WTC11 (cell line): ENCODE results near the gene PAOX. TPM values are rescaled to one million over a fixed set of nuclear protein-coding genes. Genes with fewer than 3 reads are reported as not detected.

ENCODE experiments used
- ATAC-seq: fragments of 200-7000 bp; cut with Tn5 transposase; 2 replicates; pipeline ENCODE4 v1.10.0; 2021; ENCODE audit warnings: mild to moderate bottlenecking, moderate library complexity
- CTCF ChIA-PET: fragments of 300-600 bp; sonication (Branson Sonifier 250); formaldehyde crosslinking; loops from one replicate; lab custom pipeline; 2021; ENCODE audit warnings: antibody characterized with exemption; lab: Charles Lee
- POLR2A ChIA-PET: fragments of 350-600 bp; sonication (Branson Sonifier 250); formaldehyde crosslinking; loops from one replicate; lab custom pipeline; 2021; ENCODE audit warnings: antibody characterized with exemption; lab: Charles Lee
- DNase-seq: peaks from one replicate; pipeline ENCODE4 v3.0.0; 2021; ENCODE audit warnings: low spot score
- H3K27ac Mint-ChIP-seq: 2 replicates; pipeline ENCODE4 v1.8.0; 2021; ENCODE audit warnings: mixed read lengths
- H3K27me3 Mint-ChIP-seq: 2 replicates; pipeline ENCODE4 v1.8.0; 2021; ENCODE audit warnings: low read depth, mild to moderate bottlenecking, moderate library complexity, mixed read lengths
- H3K36me3 Mint-ChIP-seq: 2 replicates; pipeline ENCODE4 v1.8.0; 2021; ENCODE audit warnings: mixed read lengths
- H3K4me1 Mint-ChIP-seq: 2 replicates; pipeline ENCODE4 v1.8.0; 2022; ENCODE audit warnings: mixed read lengths
- H3K4me3 Mint-ChIP-seq: 2 replicates; pipeline ENCODE4 v1.8.0; 2021; ENCODE audit warnings: mild to moderate bottlenecking, moderate library complexity, mixed read lengths
- H3K9me3 Mint-ChIP-seq: 2 replicates; pipeline ENCODE4 v1.8.0; 2021; ENCODE audit warnings: mixed read lengths
- ATF1 ChIP-seq: sonication (generic); formaldehyde crosslinking; IDR thresholded peaks from 2 replicates; pipeline ENCODE4 v1.8.1; 2023; ENCODE audit warnings: mild to moderate bottlenecking, moderate library complexity, missing genetic modification reagents
- CBFB ChIP-seq: sonication (generic); formaldehyde crosslinking; IDR thresholded peaks from 2 replicates; pipeline ENCODE4 v1.8.1; 2022; ENCODE audit warnings: mild to moderate bottlenecking, low read depth, missing genetic modification reagents
- CREM ChIP-seq: sonication (generic); formaldehyde crosslinking; IDR thresholded peaks from 2 replicates; pipeline ENCODE4 v1.8.1; 2022; ENCODE audit warnings: mild to moderate bottlenecking, missing genetic modification reagents, moderate library complexity
- EMX1 ChIP-seq: fragments of 250-450 bp; sonication (Bioruptor Pico); IDR thresholded peaks from 2 replicates; pipeline ENCODE4 v1.8.0; 2021; ENCODE audit warnings: mild to moderate bottlenecking
- FOXP1 ChIP-seq: sonication (generic); formaldehyde crosslinking; IDR thresholded peaks from 2 replicates; pipeline ENCODE4 v1.8.0; 2022; ENCODE audit warnings: missing genetic modification reagents, mild to moderate bottlenecking, moderate library complexity, borderline replicate concordance
- GRHL2 ChIP-seq: fragments of 250-450 bp; sonication (Bioruptor Pico); IDR thresholded peaks from 2 replicates; pipeline ENCODE4 v1.8.0; 2022; ENCODE audit warnings: mild to moderate bottlenecking, moderate library complexity; ENCODE audit not compliant: insufficient replicate concordance, severe bottlenecking
- GTF2I ChIP-seq: fragments of 250-450 bp; sonication (Bioruptor Pico); conservative IDR thresholded peaks from 2 replicates; pipeline ENCODE4 v1.4.0; 2021; ENCODE audit warnings: mild to moderate bottlenecking
- JUN ChIP-seq: sonication (generic); formaldehyde crosslinking; IDR thresholded peaks from 2 replicates; pipeline ENCODE4 v1.8.0; 2023; ENCODE audit warnings: mild to moderate bottlenecking, missing genetic modification reagents
- MXD4 ChIP-seq: fragments of 250-450 bp; sonication (Bioruptor Pico); IDR thresholded peaks from 2 replicates; pipeline ENCODE4 v1.8.0; 2021; ENCODE audit warnings: mild to moderate bottlenecking, moderate library complexity, borderline replicate concordance
- MYBL2 ChIP-seq: sonication (generic); formaldehyde crosslinking; IDR thresholded peaks from 2 replicates; pipeline ENCODE4 v1.8.1; 2023; ENCODE audit warnings: mild to moderate bottlenecking, moderate library complexity, missing genetic modification reagents
- NFATC4 ChIP-seq: fragments of 250-450 bp; sonication (Bioruptor Pico); IDR thresholded peaks from 2 replicates; pipeline ENCODE4 v1.9.0; 2021; ENCODE audit warnings: mild to moderate bottlenecking
- PRDM15 ChIP-seq: sonication (generic); formaldehyde crosslinking; IDR thresholded peaks from 2 replicates; pipeline ENCODE4 v1.8.0; 2022; ENCODE audit warnings: missing genetic modification reagents
- RELA ChIP-seq: sonication (generic); formaldehyde crosslinking; IDR thresholded peaks from 2 replicates; pipeline ENCODE4 v1.8.1; 2022; ENCODE audit warnings: missing genetic modification reagents, mild to moderate bottlenecking, borderline replicate concordance
- SMAD3 ChIP-seq: sonication (generic); formaldehyde crosslinking; IDR thresholded peaks from 2 replicates; pipeline ENCODE4 v1.8.0; 2022; ENCODE audit warnings: missing genetic modification reagents, mild to moderate bottlenecking, borderline replicate concordance
- SOX15 ChIP-seq: fragments of 250-450 bp; sonication (Bioruptor Pico); IDR thresholded peaks from 2 replicates; pipeline ENCODE4 v1.9.0; 2021; ENCODE audit warnings: mild to moderate bottlenecking
- TEAD4 ChIP-seq: sonication (generic); formaldehyde crosslinking; IDR thresholded peaks from 2 replicates; pipeline ENCODE4 v1.8.0; 2022; ENCODE audit warnings: mild to moderate bottlenecking, missing genetic modification reagents
- TP53 ChIP-seq: sonication (generic); formaldehyde crosslinking; IDR thresholded peaks from 2 replicates; pipeline ENCODE4 v1.8.1; 2023; ENCODE audit warnings: mild to moderate bottlenecking, missing genetic modification reagents
- ZNF121 ChIP-seq: sonication (generic); formaldehyde crosslinking; IDR thresholded peaks from 2 replicates; pipeline ENCODE4 v1.8.0; 2023; ENCODE audit warnings: missing genetic modification reagents
- ZNF138 ChIP-seq: sonication (generic); formaldehyde crosslinking; conservative IDR thresholded peaks from 2 replicates; pipeline ENCODE4 v1.8.1; 2022; ENCODE audit warnings: mild to moderate bottlenecking, moderate library complexity, missing genetic modification reagents
- ZNF219 ChIP-seq: sonication (generic); formaldehyde crosslinking; IDR thresholded peaks from 2 replicates; pipeline ENCODE4 v1.8.0; 2023; ENCODE audit warnings: missing genetic modification reagents, mild to moderate bottlenecking, borderline replicate concordance
- ZNF317 ChIP-seq: sonication (generic); formaldehyde crosslinking; IDR thresholded peaks from 2 replicates; pipeline ENCODE4 v1.8.1; 2023; ENCODE audit warnings: low read depth, mild to moderate bottlenecking, moderate library complexity, missing genetic modification reagents, borderline replicate concordance
- ZNF396 ChIP-seq: fragments of 250-450 bp; sonication (Bioruptor Pico); IDR thresholded peaks from 2 replicates; pipeline ENCODE4 v1.8.0; 2021; ENCODE audit warnings: mild to moderate bottlenecking, moderate library complexity, borderline replicate concordance
- ZNF416 ChIP-seq: fragments of 250-450 bp; sonication (Bioruptor Pico); IDR thresholded peaks from 2 replicates; pipeline ENCODE4 v1.9.0; 2021; ENCODE audit warnings: mild to moderate bottlenecking, inconsistent platforms
- ZNF423 ChIP-seq: fragments of 250-450 bp; sonication (Bioruptor Pico); IDR thresholded peaks from 2 replicates; pipeline ENCODE4 v2.1.2; 2022; ENCODE audit warnings: mild to moderate bottlenecking, moderate library complexity
- ZNF425 ChIP-seq: fragments of 250-450 bp; sonication (Bioruptor Pico); conservative IDR thresholded peaks from 2 replicates; pipeline ENCODE4 v1.9.0; 2021; ENCODE audit warnings: mild to moderate bottlenecking
- ZNF532 ChIP-seq: fragments of 250-450 bp; sonication (Bioruptor Pico); IDR thresholded peaks from 2 replicates; pipeline ENCODE4 v1.9.0; 2021; ENCODE audit warnings: mild to moderate bottlenecking, borderline replicate concordance
- total RNA-seq: library from RNA; stranded (reverse); gene quantifications from 3 replicates; pipeline ENCODE4 v1.2.3, GENCODE V29; 2021
- TF ChIP-seq, protein P1 (sequence below): fragments of 250-450 bp; sonication (Bioruptor Pico); IDR thresholded peaks from 2 replicates; pipeline ENCODE4 v1.8.0; 2021; ENCODE audit warnings: mild to moderate bottlenecking

PAOX gene
- total RNA-seq, 1 experiment from 2014 or later = 3.6 TPM

GRCh38 chr10:133394064-133394663 is 15.1 kb downstream of the PAOX start, which contains the start of gene MTG1:
Gene MTG1, plus strand, starts transcription at chr10:133394157. Its CDS starts 64 bp downstream, at chr10:133394221.
- H3K27ac Mint-ChIP-seq = peak within 1 kb of the TSS; percentile 97
- H3K9me3 Mint-ChIP-seq = no peaks in the 10 kb centered on the region
- CTCF ChIA-PET = interaction anchor here (0.6 to 1.7 kb wide), 2 partner anchors 65 to 86 kb away, joined by 3 to 11 read pairs; no protein-coding TSS in a partner anchor
- POLR2A ChIA-PET = no interaction called here
- peaks cover 11% of the 10 kb centered on the region for H3K4me1 Mint-ChIP-seq
- peak within 1 kb of the TSS; percentile 96 for H3K4me3 Mint-ChIP-seq
- DNase-seq = peak; percentile 96
- peaks cover 29% of the 10 kb centered on the region for H3K36me3 Mint-ChIP-seq
- peak; percentile 93 for ATAC-seq
- no peaks in the 10 kb centered on the region; the same call in 1 of the 2 replicates for H3K27me3 Mint-ChIP-seq
- TF ChIP-seq MYBL2 (CRISPR knock-in tag) = peak; percentile 64; the same call in 1 of the 2 replicates
- 0 out of 2 replicates have a peak, but pooled peaks have one; percentile 36 for TF ChIP-seq ZNF121 (CRISPR knock-in tag)
- TF ChIP-seq, protein P1, sequence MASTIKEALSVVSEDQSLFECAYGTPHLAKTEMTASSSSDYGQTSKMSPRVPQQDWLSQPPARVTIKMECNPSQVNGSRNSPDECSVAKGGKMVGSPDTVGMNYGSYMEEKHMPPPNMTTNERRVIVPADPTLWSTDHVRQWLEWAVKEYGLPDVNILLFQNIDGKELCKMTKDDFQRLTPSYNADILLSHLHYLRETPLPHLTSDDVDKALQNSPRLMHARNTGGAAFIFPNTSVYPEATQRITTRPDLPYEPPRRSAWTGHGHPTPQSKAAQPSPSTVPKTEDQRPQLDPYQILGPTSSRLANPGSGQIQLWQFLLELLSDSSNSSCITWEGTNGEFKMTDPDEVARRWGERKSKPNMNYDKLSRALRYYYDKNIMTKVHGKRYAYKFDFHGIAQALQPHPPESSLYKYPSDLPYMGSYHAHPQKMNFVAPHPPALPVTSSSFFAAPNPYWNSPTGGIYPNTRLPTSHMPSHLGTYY = 0 out of 2 replicates have a peak, but pooled peaks have one; percentile 70
- no peak for TF ChIP-seq CBFB (CRISPR knock-in tag)
- no peak for TF ChIP-seq ZNF532
- TF ChIP-seq ZNF138 = no peak
- TF ChIP-seq CREM (CRISPR knock-in tag) = peak; percentile 86
- peak; percentile 81; the same call in 1 of the 2 replicates for TF ChIP-seq EMX1
- no peak for TF ChIP-seq SOX15 (CRISPR knock-in tag)
- no peak for TF ChIP-seq ZNF317
- 0 out of 2 replicates have a peak, but pooled peaks have one; percentile 58 for TF ChIP-seq TP53 (CRISPR knock-in tag)
- peak; percentile 95 for TF ChIP-seq FOXP1 (CRISPR knock-in tag)
- TF ChIP-seq ZNF396 (CRISPR knock-in tag) = no peak
- no peak for TF ChIP-seq ZNF425 (CRISPR knock-in tag)
- no peak for TF ChIP-seq SMAD3 (CRISPR knock-in tag)
- 0 out of 2 replicates have a peak, but pooled peaks have one; percentile 29 for TF ChIP-seq TEAD4 (CRISPR knock-in tag)
- peak; percentile 54; the same call in 1 of the 2 replicates for TF ChIP-seq ATF1 (CRISPR knock-in tag)
- TF ChIP-seq JUN (CRISPR knock-in tag) = peak; percentile 89; the same call in 1 of the 2 replicates
- no peak for TF ChIP-seq NFATC4 (CRISPR knock-in tag)
- peak; percentile 94 for TF ChIP-seq RELA (CRISPR knock-in tag)
- TF ChIP-seq ZNF423 (CRISPR knock-in tag) = peak; percentile 47; the same call in 1 of the 2 replicates
- no peak for TF ChIP-seq MXD4 (CRISPR knock-in tag)
- no peak for TF ChIP-seq GTF2I
- peak; percentile 89; the same call in 1 of the 2 replicates for TF ChIP-seq ZNF219 (CRISPR knock-in tag)
- no peak for TF ChIP-seq GRHL2 (CRISPR knock-in tag)
- peak; percentile 74; the same call in 1 of the 2 replicates for TF ChIP-seq ZNF416 (CRISPR knock-in tag)
- TF ChIP-seq PRDM15 (CRISPR knock-in tag) = no peak
